HEK293T (cell line): ENCODE results near the gene MAPK1.
"Not testable (repeated sequence)": the region's sequence is repeated elsewhere in the genome, so short reads cannot be mapped to it uniquely, and the experiment has no call there.

ENCODE experiments used
- CTCF ChIA-PET: fragments of 350-600 bp; formaldehyde crosslinking; extraction: SDS; loops from one replicate; lab custom pipeline; 2021; ENCODE audit warnings: antibody characterized with exemption, inconsistent platforms; lab: Yijun Ruan, JAX
- POLR2A ChIA-PET: fragments of 350-600 bp; formaldehyde crosslinking; extraction: SDS; loops from one replicate; lab custom pipeline; 2020; ENCODE audit warnings: antibody characterized with exemption, inconsistent platforms; lab: Yijun Ruan, JAX
- DNase-seq: peaks from one replicate; pipeline ENCODE4 v3.0.0; 2012; ENCODE audit warnings: mixed read lengths; ENCODE audit errors: extremely low spot score
- ARNT ChIP-seq: fragments of 450-650 bp; IDR thresholded peaks from 2 replicates; pipeline ENCODE4 v1.6.1; 2017; ENCODE audit warnings: mild to moderate bottlenecking
- BHLHE40 ChIP-seq: fragments of 450-650 bp; IDR thresholded peaks from 2 replicates; pipeline ENCODE4 v1.6.1; 2016; ENCODE audit warnings: mild to moderate bottlenecking, moderate library complexity, borderline replicate concordance
- CTBP1 ChIP-seq: fragments of 450-650 bp; IDR thresholded peaks from 2 replicates; pipeline ENCODE4 v1.6.1; 2016; ENCODE audit warnings: borderline replicate concordance
- ELF4 ChIP-seq: fragments of 450-650 bp; IDR thresholded peaks from 2 replicates; pipeline ENCODE4 v1.6.1; 2017; ENCODE audit warnings: antibody characterized with exemption
- FOXA1 ChIP-seq: fragments of 450-650 bp; IDR thresholded peaks from 2 replicates; pipeline ENCODE4 v1.6.1; 2016; ENCODE audit warnings: mild to moderate bottlenecking
- FOXK2 ChIP-seq: fragments of 450-650 bp; IDR thresholded peaks from 2 replicates; pipeline ENCODE4 v1.6.1; 2016; ENCODE audit warnings: mild to moderate bottlenecking
- FOXM1 ChIP-seq: fragments of 450-650 bp; IDR thresholded peaks from 2 replicates; pipeline ENCODE4 v1.6.1; 2017; ENCODE audit warnings: mild to moderate bottlenecking, borderline replicate concordance
- HDGF ChIP-seq: fragments of 450-650 bp; IDR thresholded peaks from 2 replicates; pipeline ENCODE4 v1.6.1; 2017; ENCODE audit warnings: antibody characterized with exemption, borderline replicate concordance
- L3MBTL2 ChIP-seq: fragments of 450-650 bp; conservative IDR thresholded peaks from 2 replicates; pipeline ENCODE4 v1.6.1; 2016; ENCODE audit warnings: mild to moderate bottlenecking
- LEF1 ChIP-seq: fragments of 450-650 bp; IDR thresholded peaks from 2 replicates; pipeline ENCODE4 v1.6.1; 2017; ENCODE audit warnings: mild to moderate bottlenecking, borderline replicate concordance
- NFRKB ChIP-seq: fragments of 450-650 bp; IDR thresholded peaks from 2 replicates; pipeline ENCODE4 v1.6.1; 2016; ENCODE audit warnings: mild to moderate bottlenecking, moderate library complexity
- SP1 ChIP-seq: fragments of 450-650 bp; IDR thresholded peaks from 2 replicates; pipeline ENCODE4 v1.6.1; 2017
- SUZ12 ChIP-seq: fragments of 450-650 bp; IDR thresholded peaks from 2 replicates; pipeline ENCODE4 v1.6.1; 2016; ENCODE audit warnings: mild to moderate bottlenecking
- TARDBP ChIP-seq: fragments of 450-650 bp; IDR thresholded peaks from 2 replicates; pipeline ENCODE4 v1.6.1; 2016
- ZNF384 ChIP-seq: fragments of 450-650 bp; IDR thresholded peaks from 2 replicates; pipeline ENCODE4 v1.6.1; 2016
- TF ChIP-seq, protein P1 (sequence below): fragments of 450-650 bp; IDR thresholded peaks from 2 replicates; pipeline ENCODE4 v1.6.1; 2016

Gene MAPK1

DNA sequence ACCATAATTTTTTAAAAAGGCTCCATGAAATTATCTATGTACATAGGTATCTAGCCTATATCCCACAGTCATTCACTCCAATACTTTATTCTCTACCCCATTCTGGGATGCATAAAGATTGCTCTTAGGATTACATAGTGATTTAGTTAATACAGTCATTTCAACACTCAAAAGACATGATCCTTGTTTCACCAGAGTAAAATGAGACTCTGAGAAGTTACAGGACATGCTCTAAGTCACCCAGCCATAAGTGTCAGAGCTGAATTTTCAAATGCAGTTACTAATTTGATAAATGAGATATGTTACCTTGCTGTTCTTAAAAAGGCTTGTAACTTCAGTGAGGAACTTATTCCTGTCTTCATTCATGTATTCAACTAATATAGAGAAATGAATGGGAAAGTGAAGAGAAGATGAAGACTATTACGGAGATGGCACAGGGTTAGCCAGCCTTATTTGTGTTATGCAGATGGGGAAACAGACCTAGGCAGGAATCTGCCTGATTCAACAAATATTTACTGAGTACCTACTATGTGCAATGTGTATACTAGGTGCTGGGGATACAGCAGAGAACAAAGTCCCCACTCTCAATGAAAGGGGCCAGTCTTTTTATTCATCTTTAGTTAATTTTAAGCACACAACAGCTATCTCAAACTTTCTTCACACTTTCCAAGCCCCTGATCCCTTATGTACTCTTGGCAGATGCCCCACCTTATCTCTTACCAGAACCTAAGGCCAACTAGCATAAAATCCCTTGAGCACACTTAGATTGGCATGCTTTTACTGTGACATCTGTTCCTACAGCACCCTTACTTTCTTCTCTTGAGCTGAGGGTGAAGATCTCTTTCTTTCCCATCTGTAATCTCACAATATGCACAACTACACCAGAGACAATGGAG is 21.6 kb downstream of the MAPK1 start:
- CTCF ChIA-PET: interaction anchor here (0.7 kb wide), 1 partner anchor 35 kb away, joined by 4 read pairs; no protein-coding TSS in a partner anchor
- POLR2A ChIA-PET: interaction anchor here (0.7 kb wide), 1 partner anchor 92 kb away, joined by 3 read pairs; no protein-coding TSS in a partner anchor
- DNase-seq: no peak
- TF ChIP-seq ZNF384 (no peak), FOXK2 (no peak), L3MBTL2 (no peak), NFRKB (no peak), SP1 (no peak), ELF4 (no peak), TARDBP (no peak), FOXM1 (no peak), BHLHE40 (no peak), ARNT (no peak), CTBP1 (no peak), FOXA1 (no peak), HDGF (no peak), SUZ12 (no peak), LEF1 (no peak)
- TF ChIP-seq, protein P1, sequence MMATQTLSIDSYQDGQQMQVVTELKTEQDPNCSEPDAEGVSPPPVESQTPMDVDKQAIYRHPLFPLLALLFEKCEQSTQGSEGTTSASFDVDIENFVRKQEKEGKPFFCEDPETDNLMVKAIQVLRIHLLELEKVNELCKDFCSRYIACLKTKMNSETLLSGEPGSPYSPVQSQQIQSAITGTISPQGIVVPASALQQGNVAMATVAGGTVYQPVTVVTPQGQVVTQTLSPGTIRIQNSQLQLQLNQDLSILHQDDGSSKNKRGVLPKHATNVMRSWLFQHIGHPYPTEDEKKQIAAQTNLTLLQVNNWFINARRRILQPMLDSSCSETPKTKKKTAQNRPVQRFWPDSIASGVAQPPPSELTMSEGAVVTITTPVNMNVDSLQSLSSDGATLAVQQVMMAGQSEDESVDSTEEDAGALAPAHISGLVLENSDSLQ: no peak

DNA sequence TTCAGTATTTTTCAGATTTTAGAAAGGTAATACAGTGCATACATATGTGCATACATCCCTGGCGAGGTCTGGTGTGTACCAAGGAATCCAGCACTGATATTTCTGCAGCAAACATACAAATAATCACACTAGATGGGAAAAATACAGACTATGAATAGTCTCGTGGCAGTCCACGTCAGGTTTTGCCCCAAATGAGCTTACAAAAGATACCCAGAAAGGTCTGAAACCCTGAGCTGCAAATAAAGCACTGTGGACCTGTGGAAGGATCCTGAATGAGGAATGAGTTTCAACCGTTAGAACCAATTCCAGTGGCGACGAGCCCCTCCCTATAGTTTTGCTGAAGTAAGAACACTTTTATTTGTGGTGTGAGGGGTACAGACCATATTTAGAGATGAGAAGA is 24.5 kb downstream of the MAPK1 start:
- CTCF ChIA-PET: no interaction called here
- TF ChIP-seq SUZ12 (no peak), HDGF (no peak), L3MBTL2 (no peak), CTBP1 (no peak), FOXK2 (no peak), NFRKB (no peak), ELF4 (no peak), ARNT (no peak), ZNF384 (no peak), TARDBP (no peak)
- TF ChIP-seq, protein P1: no peak
- DNase-seq: no peak
- POLR2A ChIA-PET: no interaction called here

DNA sequence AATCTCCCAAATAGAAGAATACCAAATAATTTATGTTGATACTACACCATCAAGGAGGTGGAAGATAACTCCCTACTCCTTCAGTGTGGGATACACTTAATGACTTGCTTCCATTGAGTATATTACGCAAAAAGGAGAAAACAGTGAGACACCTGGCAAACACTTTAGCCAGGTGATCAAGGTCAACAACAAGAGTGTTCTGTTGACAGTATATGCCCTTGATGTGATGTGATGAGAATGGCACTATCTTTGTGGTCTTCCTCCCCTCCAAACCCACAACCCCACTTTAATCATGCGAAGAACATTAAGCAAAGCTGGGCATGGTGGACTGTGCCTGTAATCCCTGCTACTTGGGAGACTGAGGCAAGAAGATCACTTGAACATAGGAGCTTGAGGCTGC is 26.0 kb downstream of the MAPK1 start:
- no peak for DNase-seq
- TF ChIP-seq TARDBP (no peak), SUZ12 (no peak), ELF4 (no peak), L3MBTL2 (no peak), ZNF384 (no peak), FOXK2 (no peak), LEF1 (no peak), CTBP1 (no peak), ARNT (no peak), HDGF (no peak), SP1 (no peak), NFRKB (no peak), FOXA1 (no peak), FOXM1 (no peak), BHLHE40 (no peak)
- TF ChIP-seq, protein P1: no peak
- CTCF ChIA-PET: no interaction called here
- POLR2A ChIA-PET: no interaction called here

DNA sequence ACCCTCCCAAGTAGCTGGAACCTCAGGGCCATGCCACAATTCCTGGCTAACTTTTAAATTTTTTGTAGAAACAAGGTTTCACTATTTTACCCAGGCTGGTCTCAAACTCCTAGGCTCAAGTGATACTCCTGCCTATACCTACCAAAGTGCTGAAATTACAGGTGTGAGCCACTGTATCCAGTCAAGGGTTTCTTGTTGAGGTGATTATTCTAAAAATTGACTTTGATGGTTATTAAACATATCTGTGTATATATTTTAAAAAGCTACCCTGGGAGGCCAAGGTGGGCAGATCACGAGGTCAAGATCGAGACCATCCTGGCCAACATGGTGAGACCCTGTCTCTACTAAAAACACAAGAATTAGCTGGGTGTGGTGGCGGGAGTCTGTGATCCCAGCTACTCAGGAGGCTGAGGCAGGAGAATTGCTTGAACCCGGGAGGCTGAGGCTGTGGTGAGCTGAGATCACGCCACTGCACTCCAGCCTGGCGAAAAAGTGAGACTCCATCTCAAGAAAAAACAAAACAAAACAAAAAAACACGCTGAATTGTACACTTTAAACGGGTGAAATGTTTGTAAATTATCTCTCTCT is 27.1 kb downstream of the MAPK1 start:
- no peak for DNase-seq
- TF ChIP-seq LEF1: no peak
- no peak for TF ChIP-seq BHLHE40
- no peak for TF ChIP-seq SP1
- TF ChIP-seq SUZ12: no peak
- TF ChIP-seq ARNT: no peak
- no peak for TF ChIP-seq L3MBTL2
- TF ChIP-seq NFRKB: no peak
- TF ChIP-seq ELF4: no peak
- TF ChIP-seq FOXM1: no peak
- no peak for TF ChIP-seq FOXA1
- TF ChIP-seq TARDBP: no peak
- TF ChIP-seq, protein P1: no peak
- no peak for TF ChIP-seq CTBP1
- TF ChIP-seq FOXK2: no peak
- no peak for TF ChIP-seq ZNF384
- TF ChIP-seq HDGF: no peak
- ChIA-PET POLR2A (no interaction called here), CTCF (no interaction called here)

DNA sequence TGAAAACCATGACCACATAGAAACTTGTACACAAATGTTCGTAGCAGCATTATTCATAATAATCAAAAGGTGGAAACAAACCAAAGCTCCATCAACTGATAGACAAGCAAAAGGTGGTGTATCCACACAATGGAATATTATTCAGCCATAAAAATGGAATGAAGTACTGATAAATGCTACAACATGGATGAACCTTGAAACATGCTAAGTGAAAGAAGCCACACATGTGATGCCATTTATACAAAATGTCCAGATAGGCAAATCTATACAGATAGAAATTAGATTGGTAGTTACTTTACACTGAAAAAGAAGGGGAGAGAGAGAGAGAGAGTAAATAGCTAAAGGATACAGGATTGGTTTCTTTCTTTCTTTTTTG is 27.7 kb downstream of the MAPK1 start:
- CTCF ChIA-PET: no interaction called here
- POLR2A ChIA-PET: no interaction called here

DNA sequence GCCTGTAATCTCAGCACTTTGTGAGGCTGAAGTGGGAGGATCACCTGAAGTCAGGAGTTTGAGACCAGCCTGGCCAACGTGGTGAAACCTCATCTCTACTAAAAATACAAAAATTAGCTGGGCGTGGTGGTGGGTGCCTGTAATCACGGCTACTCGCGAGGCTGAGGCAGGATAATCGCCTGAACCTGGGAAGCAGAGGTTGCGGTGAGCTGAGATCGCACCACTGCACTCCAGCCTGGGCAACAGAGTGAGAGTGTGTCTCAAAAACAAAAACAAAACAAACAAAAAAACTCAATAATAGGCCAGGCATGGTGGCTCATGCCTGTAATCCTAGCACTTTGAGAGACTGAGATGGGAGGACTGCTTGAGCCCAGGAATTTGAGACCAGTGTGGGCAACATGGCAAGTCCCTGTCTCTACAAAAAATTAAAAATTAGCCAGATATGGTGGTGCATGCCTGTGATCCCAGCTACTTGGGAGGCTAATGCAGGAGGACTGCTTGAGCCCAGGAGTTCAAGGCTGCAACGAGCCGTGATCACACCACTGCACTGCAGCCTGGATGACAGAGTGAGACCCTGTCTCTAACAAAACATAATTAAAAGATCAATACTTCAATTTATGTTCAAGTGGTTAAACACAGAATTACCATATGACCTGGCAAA is 28.2 kb downstream of the MAPK1 start:
- CTCF ChIA-PET: interaction anchor here (0.7 kb wide), 1 partner anchor 100 kb away, joined by 3 read pairs; no protein-coding TSS in a partner anchor
- DNase-seq, POLR2A ChIA-PET: not testable (repeated sequence)

More for the DNA sequence above, 27.7 kb downstream of the MAPK1 start:
- no peak for DNase-seq
- TF ChIP-seq FOXK2 (no peak), LEF1 (no peak), TARDBP (no peak), HDGF (no peak), FOXM1 (no peak), NFRKB (no peak), ELF4 (no peak), SUZ12 (no peak), ZNF384 (no peak), L3MBTL2 (no peak), FOXA1 (no peak), SP1 (no peak)
